Activated CD4-positive, alpha-beta T cell treated with anti-CD3 and anti-CD28 coated beads, Interleukin-2, amount 10 ng/mL, durations not matched to agents 7 days and 5 days (primary cell): ENCODE results near the gene DIDO1. TPM values are rescaled to one million over a fixed set of nuclear protein-coding genes. Genes with fewer than 3 reads are reported as not detected.

ENCODE experiments used
- CTCF ChIA-PET: fragments of 350-600 bp; sonication (Branson Sonifier 250); formaldehyde crosslinking; loops from one replicate; lab custom pipeline; 2021; ENCODE audit warnings: antibody characterized with exemption; lab: Charles Lee
- POLR2A ChIA-PET: fragments of 350-600 bp; sonication (Branson Sonifier 250); formaldehyde crosslinking; loops from one replicate; lab custom pipeline; 2021; ENCODE audit warnings: antibody characterized with exemption; lab: Charles Lee
- DNase-seq: peaks from one replicate; pipeline ENCODE4 v3.0.0-alpha.2; 2020
- H3K27ac Mint-ChIP-seq: one replicate; pipeline ENCODE4 v1.8.0; 2021; ENCODE audit warnings: mild to moderate bottlenecking, moderate library complexity, mixed read lengths
- H3K27me3 Mint-ChIP-seq: one replicate; pipeline ENCODE4 v1.8.0; 2021; ENCODE audit warnings: mixed read lengths
- H3K36me3 Mint-ChIP-seq: one replicate; pipeline ENCODE4 v1.8.0; 2021; ENCODE audit warnings: low read depth, mixed read lengths
- H3K4me1 Mint-ChIP-seq: one replicate; pipeline ENCODE4 v1.8.0; 2021; ENCODE audit warnings: mixed read lengths
- H3K4me3 Mint-ChIP-seq: one replicate; pipeline ENCODE4 v1.8.0; 2021; ENCODE audit warnings: mild to moderate bottlenecking, moderate library complexity, mixed read lengths
- H3K9me3 Mint-ChIP-seq: one replicate; pipeline ENCODE4 v1.8.0; 2021; ENCODE audit warnings: mixed read lengths
- total RNA-seq, 2 experiments: library from RNA; stranded (reverse); gene quantifications; one replicate each; pipeline ENCODE4 v1.2.3, GENCODE V29; 2021

Gene DIDO1
- total RNA-seq, 2 experiments from 2014 or later, result 78.3 to 79.4 TPM

DNA sequence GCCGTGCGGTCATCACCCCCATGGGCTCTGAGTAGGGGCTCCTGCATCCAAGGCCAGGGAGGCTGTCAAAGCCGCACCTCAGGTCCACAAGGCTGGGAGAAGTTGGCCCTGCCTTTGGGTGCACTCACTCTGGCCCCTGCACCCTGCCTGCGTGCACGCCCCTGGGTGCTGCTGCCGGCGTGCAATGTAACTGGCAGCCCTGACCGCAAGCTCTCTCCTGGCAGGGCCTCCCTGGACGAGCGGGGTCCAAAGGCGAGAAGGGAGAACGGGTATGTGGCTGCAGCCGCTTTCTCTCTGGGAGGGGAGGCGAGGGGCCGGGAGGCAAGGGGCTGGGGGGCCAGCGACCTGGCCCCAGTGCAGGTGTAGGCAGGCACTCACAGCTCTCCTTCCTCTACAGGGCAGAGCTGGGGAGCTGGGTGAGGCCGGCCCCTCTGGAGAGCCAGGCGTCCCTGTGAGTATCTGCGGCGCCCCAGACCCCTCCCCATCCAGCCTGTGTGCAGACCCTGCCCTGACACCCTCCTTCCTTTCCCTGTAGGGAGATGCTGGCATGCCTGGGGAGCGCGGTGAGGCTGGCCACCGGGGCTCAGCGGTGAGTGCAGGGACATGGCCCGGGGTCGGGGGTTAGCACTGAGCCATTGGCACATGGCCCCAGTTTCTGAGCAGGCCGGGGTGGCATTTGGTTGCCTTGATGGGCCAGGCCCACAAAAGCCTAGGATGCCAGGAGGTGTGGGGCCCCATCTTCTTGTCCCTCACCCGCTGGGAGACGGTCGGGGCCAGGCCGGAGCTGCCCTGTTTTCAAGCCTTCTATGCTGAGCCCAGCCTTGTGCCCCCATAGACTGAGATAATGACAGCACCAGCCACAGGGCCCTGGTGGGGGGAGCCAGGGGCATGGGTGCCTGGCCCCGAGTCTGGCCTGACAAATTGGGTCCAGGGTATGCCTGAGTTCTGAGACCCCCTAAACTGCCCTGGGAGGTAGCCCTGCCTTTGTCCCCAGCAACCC lies 96.8 kb downstream of the DIDO1 start:
- Mint-ChIP-seq H3K27ac (no peak overlapping the region), H3K4me3 (no peak overlapping the region), H3K9me3 (no peaks in the 10 kb centered on the region), H3K4me1 (peaks cover 11% of the 10 kb centered on the region), H3K27me3 (no peaks in the 10 kb centered on the region), H3K36me3 (no peaks in the 10 kb centered on the region)
- no peak for DNase-seq
- ChIA-PET CTCF (no interaction called here), POLR2A (no interaction called here)

- H3K9me3 Mint-ChIP-seq, result no peaks in the 10 kb centered on the region
- no peaks in the 10 kb centered on the region for H3K36me3 Mint-ChIP-seq
- H3K4me3 Mint-ChIP-seq, result no peak overlapping the region
- ChIA-PET POLR2A (no interaction called here), CTCF (interaction anchor here (1.2 kb wide), 1 partner anchor 20 kb away, joined by 3 read pairs; no protein-coding TSS in a partner anchor)
- peaks cover 11% of the 10 kb centered on the region for H3K4me1 Mint-ChIP-seq
- DNase-seq, result no peak
- no peaks in the 10 kb centered on the region for H3K27me3 Mint-ChIP-seq
- H3K27ac Mint-ChIP-seq, result no peak overlapping the region
These were observed 97.6 kb downstream of the DIDO1 start for GRCh38 chr20:62828511-62829230.

- CTCF ChIA-PET, result interaction anchor here (1.2 kb wide), 1 partner anchor 19 kb away, joined by 3 read pairs; no protein-coding TSS in a partner anchor
- H3K27ac Mint-ChIP-seq, result no peak overlapping the region
- no peaks in the 10 kb centered on the region for H3K27me3 Mint-ChIP-seq
- no peak for DNase-seq
- POLR2A ChIA-PET, result no interaction called here
- no peaks in the 10 kb centered on the region for H3K36me3 Mint-ChIP-seq
- no peak overlapping the region for H3K4me3 Mint-ChIP-seq
- peaks cover 11% of the 10 kb centered on the region for H3K4me1 Mint-ChIP-seq
- H3K9me3 Mint-ChIP-seq, result no peaks in the 10 kb centered on the region
These were observed 98.3 kb downstream of the DIDO1 start for GRCh38 chr20:62828051-62828450.

Other genes with a start within 250 kb of the DIDO1 start
- gene NTSR1, start 217.7 kb downstream of the DIDO1 start, total RNA-seq, result 1 to 10 TPM in 1 of 2 experiments, under 1 TPM in 1; 0.94 to 1.5 TPM
- 10 to 100 TPM; 14.4 to 14.5 TPM for gene MRGBP, start 130.0 kb downstream of the DIDO1 start, total RNA-seq
- 10 to 100 TPM; 82.4 to 84.9 TPM for gene OGFR, start 121.7 kb downstream of the DIDO1 start, total RNA-seq
- not detected for gene COL9A3, start 109.5 kb downstream of the DIDO1 start, total RNA-seq
- 1 to 10 TPM; 7.9 to 8.4 TPM for gene TCFL5, start 64.7 kb downstream of the DIDO1 start, total RNA-seq
- 10 to 100 TPM; 32.5 to 35.1 TPM for gene GID8, start 11.6 kb upstream of the DIDO1 start, total RNA-seq
- 10 to 100 TPM; 11.6 to 12.6 TPM for gene SLC17A9, start 26.2 kb upstream of the DIDO1 start, total RNA-seq
- gene BHLHE23, start 80.5 kb upstream of the DIDO1 start, total RNA-seq, result not detected